Activated B cell treated with CpG ODN at 0.5 μM for 24 hours (primary cell): Measurements from ENCODE around the gene ARFGEF3. TPM values are rescaled to one million over a fixed set of nuclear protein-coding genes. Genes with fewer than 3 reads are reported as not detected.

Source experiments
- ATAC-seq: fragments of 200-7000 bp; cut with Tn5 transposase; one replicate; pipeline ENCODE4 v1.10.0; 2021; ENCODE audit warnings: low read depth, mild to moderate bottlenecking, moderate library complexity
- CTCF ChIA-PET: fragments of 350-600 bp; sonication (Branson Sonifier 250); formaldehyde crosslinking; loops from one replicate; lab custom pipeline; 2021; ENCODE audit warnings: antibody characterized with exemption; lab: Charles Lee
- POLR2A ChIA-PET: fragments of 350-600 bp; sonication (Branson Sonifier 250); formaldehyde crosslinking; loops from one replicate; lab custom pipeline; 2021; ENCODE audit warnings: antibody characterized with exemption; lab: Charles Lee
- DNase-seq: peaks from one replicate; pipeline ENCODE4 v3.0.0; 2022
- H3K27ac Mint-ChIP-seq: one replicate; pipeline ENCODE4 v1.8.0; 2020; ENCODE audit warnings: mixed read lengths
- H3K27me3 Mint-ChIP-seq: one replicate; pipeline ENCODE4 v1.8.0; 2021; ENCODE audit warnings: mixed read lengths
- H3K36me3 Mint-ChIP-seq: one replicate; pipeline ENCODE4 v1.8.0; 2021; ENCODE audit warnings: low read depth, mixed read lengths
- H3K4me1 Mint-ChIP-seq: one replicate; pipeline ENCODE4 v1.8.0; 2021; ENCODE audit warnings: mixed read lengths
- H3K4me3 Mint-ChIP-seq: one replicate; pipeline ENCODE4 v1.8.0; 2020; ENCODE audit warnings: mild to moderate bottlenecking, mixed read lengths
- H3K9me3 Mint-ChIP-seq: one replicate; pipeline ENCODE4 v1.8.0; 2020; ENCODE audit warnings: mixed read lengths
- CTCF ChIP-seq: fragments of 200-600 bp; IDR thresholded peaks from one replicate; pipeline ENCODE4 v1.8.0; 2022; ENCODE audit warnings: antibody characterized with exemption, mild to moderate bottlenecking
- intact Hi-C: fragments of 100-400 bp; cut with micrococcal nuclease; formaldehyde crosslinking; loops from one replicate; pipeline ENCODE4 v1.15.1; 2024
- total RNA-seq: library from RNA; stranded (reverse); gene quantifications from 2 replicates; pipeline ENCODE4 v1.2.3, GENCODE V29; 2022

Gene ARFGEF3
- total RNA-seq, 1 donor from 2014 or later: 0.02 TPM

DNA sequence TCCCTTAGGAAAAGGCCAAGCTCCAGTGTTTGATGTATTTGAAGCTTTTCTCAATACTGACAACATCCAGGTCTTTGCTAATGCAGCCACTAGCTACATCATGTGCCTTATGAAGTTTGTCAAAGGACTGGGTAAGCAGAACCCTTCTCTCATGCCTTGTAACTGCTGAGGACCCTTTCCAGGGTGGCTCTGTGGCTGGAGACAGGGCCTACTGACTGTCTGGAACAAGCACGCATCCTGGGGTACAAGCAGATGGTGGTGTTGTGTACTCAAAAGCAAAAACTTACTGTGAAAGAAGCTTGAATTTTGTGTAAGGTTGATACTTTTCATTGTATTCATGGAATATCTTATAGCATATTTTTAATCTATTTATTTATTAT lies 147.0 kb downstream of the ARFGEF3 start:
- H3K9me3 Mint-ChIP-seq: no peaks in the 10 kb centered on the region
- DNase-seq (no peak), ATAC-seq (no peak)
- no peaks in the 10 kb centered on the region for H3K4me1 Mint-ChIP-seq
- CTCF ChIA-PET: no interaction called here
- intact Hi-C loops: no loop called here
- H3K27ac Mint-ChIP-seq: no peak overlapping the region
- no peak overlapping the region for H3K4me3 Mint-ChIP-seq
- POLR2A ChIA-PET: no interaction called here
- peaks cover 4% of the 10 kb centered on the region for H3K27me3 Mint-ChIP-seq
- H3K36me3 Mint-ChIP-seq: no peaks in the 10 kb centered on the region
- no peak for TF ChIP-seq CTCF

GRCh38 chr6:138309695-138310094 lies 148.0 kb downstream of the ARFGEF3 start:
- no peak for TF ChIP-seq CTCF
- Mint-ChIP-seq H3K27ac (no peak overlapping the region), H3K4me3 (no peak overlapping the region), H3K36me3 (no peaks in the 10 kb centered on the region), H3K9me3 (no peaks in the 10 kb centered on the region), H3K27me3 (peaks cover 4% of the 10 kb centered on the region), H3K4me1 (no peaks in the 10 kb centered on the region)
- intact Hi-C loops: no loop called here
- ATAC-seq (no peak), DNase-seq (no peak)
- ChIA-PET CTCF (no interaction called here), POLR2A (no interaction called here)

DNA sequence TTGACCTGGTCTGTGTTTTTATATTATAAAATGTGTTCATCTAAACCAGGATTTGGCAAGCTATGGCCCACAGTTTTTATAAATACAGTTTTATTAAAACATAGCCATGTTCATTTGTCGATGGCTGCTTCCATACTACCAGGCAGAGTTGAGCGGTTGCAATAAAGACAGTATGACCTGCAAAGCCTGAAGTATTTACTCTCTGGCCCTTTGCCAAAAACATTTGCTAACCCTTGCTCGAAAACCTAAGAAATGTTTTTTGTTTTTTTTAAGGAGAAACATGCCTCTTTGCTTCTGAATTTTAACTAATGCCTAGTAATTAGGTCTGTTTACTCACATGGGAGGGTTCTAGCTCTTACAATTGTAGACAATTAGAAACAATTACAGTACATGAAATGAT lies 148.6 kb downstream of the ARFGEF3 start:
- Mint-ChIP-seq H3K9me3 (no peaks in the 10 kb centered on the region), H3K4me3 (no peak overlapping the region), H3K36me3 (no peaks in the 10 kb centered on the region), H3K27ac (no peak overlapping the region), H3K27me3 (peaks cover 5% of the 10 kb centered on the region), H3K4me1 (no peaks in the 10 kb centered on the region)
- ATAC-seq (no peak), DNase-seq (no peak)
- intact Hi-C loops: no loop called here
- no peak for TF ChIP-seq CTCF
- POLR2A ChIA-PET: no interaction called here
- CTCF ChIA-PET: no interaction called here

DNA sequence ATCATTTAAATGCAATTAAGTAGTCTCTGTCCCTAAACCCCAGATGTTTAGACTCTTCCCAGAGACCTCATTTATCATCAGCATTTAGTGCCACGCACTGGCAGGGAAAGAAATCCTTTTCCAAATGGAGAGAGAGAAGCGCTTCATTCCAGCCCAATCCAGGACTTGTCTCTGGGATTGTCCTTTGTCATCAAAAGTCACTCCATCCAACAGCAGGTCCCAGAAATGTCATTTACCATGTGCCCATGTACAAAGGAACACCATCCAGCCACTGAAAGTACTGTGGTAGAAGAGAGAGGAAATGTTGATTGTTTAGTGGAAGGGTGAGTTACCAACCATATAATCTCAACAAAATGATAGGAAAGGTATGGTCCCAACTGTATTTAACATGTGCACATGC lies 149.1 kb downstream of the ARFGEF3 start:
- Mint-ChIP-seq H3K27me3 (peaks cover 6% of the 10 kb centered on the region), H3K36me3 (no peaks in the 10 kb centered on the region), H3K27ac (no peak overlapping the region), H3K9me3 (no peaks in the 10 kb centered on the region), H3K4me1 (no peaks in the 10 kb centered on the region), H3K4me3 (no peak overlapping the region)
- CTCF ChIA-PET: no interaction called here
- intact Hi-C loops: no loop called here
- DNase-seq (no peak), ATAC-seq (no peak)
- POLR2A ChIA-PET: no interaction called here
- no peak for TF ChIP-seq CTCF

GRCh38 chr6:138311268-138311667 lies 149.5 kb downstream of the ARFGEF3 start:
- H3K27ac Mint-ChIP-seq: no peak overlapping the region
- H3K36me3 Mint-ChIP-seq: no peaks in the 10 kb centered on the region
- no peak for DNase-seq
- H3K4me3 Mint-ChIP-seq: no peak overlapping the region
- intact Hi-C loops: no loop called here
- CTCF ChIA-PET: no interaction called here
- no peak for TF ChIP-seq CTCF
- H3K27me3 Mint-ChIP-seq: peaks cover 6% of the 10 kb centered on the region
- ATAC-seq: no peak
- H3K9me3 Mint-ChIP-seq: no peaks in the 10 kb centered on the region
- no peaks in the 10 kb centered on the region for H3K4me1 Mint-ChIP-seq
- POLR2A ChIA-PET: no interaction called here
